IMR-90 (cell line): ENCODE measurements around the gene ABHD2.

Source experiments
- CTCF ChIP-seq: conservative IDR thresholded peaks from 2 replicates; pipeline ENCODE4 v1.5.1; 2012; ENCODE audit warnings: mild to moderate bottlenecking, low read depth, low read length, improper control_type of control experiment
- MAZ ChIP-seq: IDR thresholded peaks from 2 replicates; pipeline ENCODE4 v1.6.1; 2012; ENCODE audit warnings: low read depth, mild to moderate bottlenecking, low read length, improper control_type of control experiment, moderate library complexity, borderline replicate concordance
- RAD21 ChIP-seq: IDR thresholded peaks from 2 replicates; pipeline ENCODE4 v1.6.1; 2012; ENCODE audit warnings: low read length, improper control_type of control experiment
- RFX5 ChIP-seq: IDR thresholded peaks from 2 replicates; pipeline ENCODE4 v1.8.0; 2012; ENCODE audit warnings: low read depth, mild to moderate bottlenecking, low read length, moderate library complexity
- SMC3 ChIP-seq: fragments of 150-350 bp; IDR thresholded peaks from 2 replicates; pipeline ENCODE4 v1.6.1; 2016; ENCODE audit warnings: low read depth, mild to moderate bottlenecking, antibody characterized with exemption, low read length, moderate library complexity
- USF2 ChIP-seq: fragments of 150-350 bp; IDR thresholded peaks from 2 replicates; pipeline ENCODE4 v1.6.1; 2017; ENCODE audit warnings: mild to moderate bottlenecking, antibody characterized with exemption, low read length, low read depth

GRCh38 chr15:89051875-89052274 lies 36.4 kb upstream of the ABHD2 start:
- no peak for TF ChIP-seq USF2
- TF ChIP-seq CTCF = no peak
- TF ChIP-seq RAD21 = no peak
- TF ChIP-seq MAZ = no peak
- TF ChIP-seq SMC3 = no peak
- TF ChIP-seq RFX5 = no peak
